ENCODE measurements around the gene FADS2.

DNA sequence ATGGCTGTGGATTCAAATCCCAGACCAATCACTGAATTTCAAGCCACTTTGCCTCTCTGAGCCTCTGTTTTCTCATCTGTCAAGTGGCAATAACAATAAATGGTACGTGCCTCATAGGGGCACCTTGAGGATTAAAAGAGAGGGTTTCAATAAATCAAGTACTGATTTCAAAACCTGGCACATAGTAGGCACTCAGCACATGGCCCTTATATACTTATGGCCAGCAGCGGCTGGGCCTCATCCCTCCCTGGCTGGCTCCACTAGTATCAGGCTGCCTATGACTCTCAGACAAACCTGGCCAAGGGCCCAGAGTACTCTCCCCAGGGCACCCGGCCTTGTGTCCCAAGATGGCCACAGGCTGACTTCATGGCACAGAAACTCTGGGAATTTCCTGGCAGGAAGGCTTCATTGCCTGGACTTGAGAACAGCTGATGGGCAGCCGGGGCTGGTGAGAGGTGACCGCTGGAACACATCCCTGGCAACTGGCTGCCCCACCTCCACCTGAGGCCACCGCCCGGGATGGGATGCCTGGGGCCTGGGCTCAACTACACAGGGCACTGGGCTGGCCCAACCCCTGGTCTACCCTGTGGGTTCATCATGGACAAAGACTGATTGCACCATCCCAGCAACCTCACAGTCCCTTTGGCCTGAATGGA lies 59.9 kb downstream of the FADS2 start:
- TF ChIP-seq NFYB (IDR thresholded peaks at IDR 0.05; ENCODE audit: insufficient read depth, low read depth, low read length) (no peak), POLR2A (IDR thresholded peaks at IDR 0.05; ENCODE audit: low read depth, low read length) (no peak), TCF3 (IDR thresholded peaks at IDR 0.05; ENCODE audit: borderline replicate concordance, insufficient read depth, low read depth, low read length) (no peak), SIN3A (IDR thresholded peaks at IDR 0.05; ENCODE audit: low read depth, low read length) (no peak), CBX5 (IDR thresholded peaks at IDR 0.05; ENCODE audit: low read depth) (no peak), RFX5 (IDR thresholded peaks at IDR 0.05; ENCODE audit: low read depth, low read length) (no peak), MXI1 (IDR thresholded peaks at IDR 0.05; ENCODE audit: low read depth, low read length) (no peak), RELA (IDR thresholded peaks at IDR 0.05; ENCODE audit: borderline replicate concordance, partially characterized antibody) (no peak), SPI1 (IDR thresholded peaks at IDR 0.05; ENCODE audit: borderline replicate concordance, insufficient read depth, low read depth, low read length) (no peak)
- TF ChIP-seq, protein P1, sequence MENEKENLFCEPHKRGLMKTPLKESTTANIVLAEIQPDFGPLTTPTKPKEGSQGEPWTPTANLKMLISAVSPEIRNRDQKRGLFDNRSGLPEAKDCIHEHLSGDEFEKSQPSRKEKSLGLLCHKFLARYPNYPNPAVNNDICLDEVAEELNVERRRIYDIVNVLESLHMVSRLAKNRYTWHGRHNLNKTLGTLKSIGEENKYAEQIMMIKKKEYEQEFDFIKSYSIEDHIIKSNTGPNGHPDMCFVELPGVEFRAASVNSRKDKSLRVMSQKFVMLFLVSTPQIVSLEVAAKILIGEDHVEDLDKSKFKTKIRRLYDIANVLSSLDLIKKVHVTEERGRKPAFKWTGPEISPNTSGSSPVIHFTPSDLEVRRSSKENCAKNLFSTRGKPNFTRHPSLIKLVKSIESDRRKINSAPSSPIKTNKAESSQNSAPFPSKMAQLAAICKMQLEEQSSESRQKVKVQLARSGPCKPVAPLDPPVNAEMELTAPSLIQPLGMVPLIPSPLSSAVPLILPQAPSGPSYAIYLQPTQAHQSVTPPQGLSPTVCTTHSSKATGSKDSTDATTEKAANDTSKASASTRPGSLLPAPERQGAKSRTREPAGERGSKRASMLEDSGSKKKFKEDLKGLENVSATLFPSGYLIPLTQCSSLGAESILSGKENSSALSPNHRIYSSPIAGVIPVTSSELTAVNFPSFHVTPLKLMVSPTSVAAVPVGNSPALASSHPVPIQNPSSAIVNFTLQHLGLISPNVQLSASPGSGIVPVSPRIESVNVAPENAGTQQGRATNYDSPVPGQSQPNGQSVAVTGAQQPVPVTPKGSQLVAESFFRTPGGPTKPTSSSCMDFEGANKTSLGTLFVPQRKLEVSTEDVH (IDR thresholded peaks at IDR 0.05; ENCODE audit: low read depth, partially characterized antibody) = no peak
- TF ChIP-seq, protein P2, sequence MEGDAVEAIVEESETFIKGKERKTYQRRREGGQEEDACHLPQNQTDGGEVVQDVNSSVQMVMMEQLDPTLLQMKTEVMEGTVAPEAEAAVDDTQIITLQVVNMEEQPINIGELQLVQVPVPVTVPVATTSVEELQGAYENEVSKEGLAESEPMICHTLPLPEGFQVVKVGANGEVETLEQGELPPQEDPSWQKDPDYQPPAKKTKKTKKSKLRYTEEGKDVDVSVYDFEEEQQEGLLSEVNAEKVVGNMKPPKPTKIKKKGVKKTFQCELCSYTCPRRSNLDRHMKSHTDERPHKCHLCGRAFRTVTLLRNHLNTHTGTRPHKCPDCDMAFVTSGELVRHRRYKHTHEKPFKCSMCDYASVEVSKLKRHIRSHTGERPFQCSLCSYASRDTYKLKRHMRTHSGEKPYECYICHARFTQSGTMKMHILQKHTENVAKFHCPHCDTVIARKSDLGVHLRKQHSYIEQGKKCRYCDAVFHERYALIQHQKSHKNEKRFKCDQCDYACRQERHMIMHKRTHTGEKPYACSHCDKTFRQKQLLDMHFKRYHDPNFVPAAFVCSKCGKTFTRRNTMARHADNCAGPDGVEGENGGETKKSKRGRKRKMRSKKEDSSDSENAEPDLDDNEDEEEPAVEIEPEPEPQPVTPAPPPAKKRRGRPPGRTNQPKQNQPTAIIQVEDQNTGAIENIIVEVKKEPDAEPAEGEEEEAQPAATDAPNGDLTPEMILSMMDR (IDR thresholded peaks at IDR 0.05 in 2 of 3, conservative IDR thresholded peaks at IDR 0.05 in 1 of 3; ENCODE audit: control insufficient read depth in 2 of 3, extremely low read depth in 1 of 3, insufficient read depth in 1 of 3, low read depth in 3 of 3, low read length in 3 of 3) = no peak

Data from GM12878 (cell line).